ENCODE data around the gene CENPT.

CENPT gene

DNA sequence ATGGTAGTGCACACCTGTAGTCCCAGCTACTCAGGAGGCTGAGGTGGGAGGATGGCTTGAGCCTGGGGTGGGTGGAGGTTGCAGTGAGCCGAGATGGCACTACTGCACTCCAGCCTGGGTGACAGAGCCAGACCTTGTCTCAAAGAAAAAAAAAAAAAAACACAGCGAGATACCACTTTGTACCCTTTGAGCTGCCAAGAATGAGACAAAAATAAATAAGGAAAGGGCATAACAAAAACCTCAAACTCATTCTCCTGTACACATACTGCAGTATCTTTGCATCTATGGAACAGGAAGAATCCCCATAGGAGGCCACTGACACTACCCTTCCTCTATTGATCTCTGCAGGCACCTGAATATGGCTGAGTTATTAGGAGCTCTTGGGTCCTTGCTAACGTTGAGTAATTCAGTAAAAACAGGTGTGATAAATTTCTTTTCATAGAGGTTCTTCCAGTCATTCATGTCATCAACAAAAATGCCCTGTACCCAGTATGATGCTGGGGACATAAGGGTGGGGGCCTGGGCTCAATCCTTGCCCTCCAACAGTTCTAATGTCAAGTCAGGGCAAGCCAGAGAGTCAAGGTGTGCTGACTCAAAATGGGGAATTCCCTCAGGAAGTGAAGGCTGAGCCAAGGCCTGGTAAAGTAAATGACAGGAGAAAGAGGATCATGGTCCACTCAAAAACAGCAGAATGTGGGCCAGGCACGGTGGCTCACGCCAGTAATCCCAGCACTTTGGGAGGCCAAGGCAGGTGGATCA lies 68.1 kb downstream of the CENPT start:
- DNase-seq (ENCODE audit: low read depth in 1 of 2, low spot score in 1 of 2), result no peak
- no peak overlapping the region for H3K27ac ChIP-seq (replicated peaks)
- no peaks in the 10 kb centered on the region for H3K27me3 ChIP-seq (ENCODE audit: insufficient read depth, poor library complexity, severe bottlenecking)

More for the DNA sequence above, 68.1 kb downstream of the CENPT start:
- H3K4me3 ChIP-seq (replicated peaks; ENCODE audit: insufficient read depth, low read length), result no peak overlapping the region
- TF ChIP-seq SPI1 (IDR thresholded peaks at IDR 0.05; ENCODE audit: borderline replicate concordance, low read depth), result no peak
- TF ChIP-seq, protein P1, sequence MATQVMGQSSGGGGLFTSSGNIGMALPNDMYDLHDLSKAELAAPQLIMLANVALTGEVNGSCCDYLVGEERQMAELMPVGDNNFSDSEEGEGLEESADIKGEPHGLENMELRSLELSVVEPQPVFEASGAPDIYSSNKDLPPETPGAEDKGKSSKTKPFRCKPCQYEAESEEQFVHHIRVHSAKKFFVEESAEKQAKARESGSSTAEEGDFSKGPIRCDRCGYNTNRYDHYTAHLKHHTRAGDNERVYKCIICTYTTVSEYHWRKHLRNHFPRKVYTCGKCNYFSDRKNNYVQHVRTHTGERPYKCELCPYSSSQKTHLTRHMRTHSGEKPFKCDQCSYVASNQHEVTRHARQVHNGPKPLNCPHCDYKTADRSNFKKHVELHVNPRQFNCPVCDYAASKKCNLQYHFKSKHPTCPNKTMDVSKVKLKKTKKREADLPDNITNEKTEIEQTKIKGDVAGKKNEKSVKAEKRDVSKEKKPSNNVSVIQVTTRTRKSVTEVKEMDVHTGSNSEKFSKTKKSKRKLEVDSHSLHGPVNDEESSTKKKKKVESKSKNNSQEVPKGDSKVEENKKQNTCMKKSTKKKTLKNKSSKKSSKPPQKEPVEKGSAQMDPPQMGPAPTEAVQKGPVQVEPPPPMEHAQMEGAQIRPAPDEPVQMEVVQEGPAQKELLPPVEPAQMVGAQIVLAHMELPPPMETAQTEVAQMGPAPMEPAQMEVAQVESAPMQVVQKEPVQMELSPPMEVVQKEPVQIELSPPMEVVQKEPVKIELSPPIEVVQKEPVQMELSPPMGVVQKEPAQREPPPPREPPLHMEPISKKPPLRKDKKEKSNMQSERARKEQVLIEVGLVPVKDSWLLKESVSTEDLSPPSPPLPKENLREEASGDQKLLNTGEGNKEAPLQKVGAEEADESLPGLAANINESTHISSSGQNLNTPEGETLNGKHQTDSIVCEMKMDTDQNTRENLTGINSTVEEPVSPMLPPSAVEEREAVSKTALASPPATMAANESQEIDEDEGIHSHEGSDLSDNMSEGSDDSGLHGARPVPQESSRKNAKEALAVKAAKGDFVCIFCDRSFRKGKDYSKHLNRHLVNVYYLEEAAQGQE (IDR thresholded peaks at IDR 0.05; ENCODE audit: insufficient replicate concordance, low read depth), result no peak
- TF ChIP-seq, protein P2, sequence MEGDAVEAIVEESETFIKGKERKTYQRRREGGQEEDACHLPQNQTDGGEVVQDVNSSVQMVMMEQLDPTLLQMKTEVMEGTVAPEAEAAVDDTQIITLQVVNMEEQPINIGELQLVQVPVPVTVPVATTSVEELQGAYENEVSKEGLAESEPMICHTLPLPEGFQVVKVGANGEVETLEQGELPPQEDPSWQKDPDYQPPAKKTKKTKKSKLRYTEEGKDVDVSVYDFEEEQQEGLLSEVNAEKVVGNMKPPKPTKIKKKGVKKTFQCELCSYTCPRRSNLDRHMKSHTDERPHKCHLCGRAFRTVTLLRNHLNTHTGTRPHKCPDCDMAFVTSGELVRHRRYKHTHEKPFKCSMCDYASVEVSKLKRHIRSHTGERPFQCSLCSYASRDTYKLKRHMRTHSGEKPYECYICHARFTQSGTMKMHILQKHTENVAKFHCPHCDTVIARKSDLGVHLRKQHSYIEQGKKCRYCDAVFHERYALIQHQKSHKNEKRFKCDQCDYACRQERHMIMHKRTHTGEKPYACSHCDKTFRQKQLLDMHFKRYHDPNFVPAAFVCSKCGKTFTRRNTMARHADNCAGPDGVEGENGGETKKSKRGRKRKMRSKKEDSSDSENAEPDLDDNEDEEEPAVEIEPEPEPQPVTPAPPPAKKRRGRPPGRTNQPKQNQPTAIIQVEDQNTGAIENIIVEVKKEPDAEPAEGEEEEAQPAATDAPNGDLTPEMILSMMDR (IDR thresholded peaks at IDR 0.05; ENCODE audit: insufficient read depth, low read length), result no peak
- no peak for TF ChIP-seq POLR2AphosphoS5 (IDR thresholded peaks at IDR 0.05; ENCODE audit: low read depth)
- TF ChIP-seq GABPA (IDR thresholded peaks at IDR 0.05; ENCODE audit: low read depth), result no peak

Measured in HL-60 (cell line).